SU-DHL-6 (cell line): ENCODE results near the gene TRNT1.

Experiments
- EZH2phosphoT487 ChIP-seq: fragments of 200-600 bp; sonication (generic), shearing (Covaris generic); conservative IDR thresholded peaks from 2 replicates; pipeline ENCODE4 v1.6.1; 2018; ENCODE audit warnings: mild to moderate bottlenecking, antibody characterized with exemption, low read length, moderate library complexity, mixed read lengths
- TF ChIP-seq, protein P1 (sequence below): fragments of 200-600 bp; sonication (generic); IDR thresholded peaks from one replicate; pipeline ENCODE4 v1.5.1; 2017; ENCODE audit warnings: antibody characterized with exemption, mild to moderate bottlenecking, low read length, moderate library complexity; ENCODE audit not compliant: insufficient read depth, poor library complexity, severe bottlenecking

DNA sequence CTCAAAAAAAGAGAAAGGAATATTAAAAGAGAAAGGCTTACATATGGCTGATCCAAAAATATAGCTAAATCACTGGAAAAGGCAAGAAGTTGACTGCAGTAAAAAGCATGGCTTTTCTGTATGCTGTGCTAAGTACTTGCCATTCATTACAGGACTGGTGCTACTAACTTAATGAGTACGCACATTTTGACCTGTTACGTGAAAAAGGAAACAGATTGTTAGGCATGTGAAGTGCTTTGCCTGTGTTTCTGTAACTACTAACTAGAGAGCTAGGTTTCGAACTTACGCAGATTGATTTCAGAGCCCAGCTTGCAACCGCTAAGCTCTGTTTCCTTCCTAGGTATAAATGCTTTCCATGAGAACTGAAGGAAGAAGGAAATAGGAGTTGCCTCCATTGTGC, 2.8 kb downstream of the TRNT1 start:
- TF ChIP-seq EZH2phosphoT487, result no peak
- TF ChIP-seq, protein P1, sequence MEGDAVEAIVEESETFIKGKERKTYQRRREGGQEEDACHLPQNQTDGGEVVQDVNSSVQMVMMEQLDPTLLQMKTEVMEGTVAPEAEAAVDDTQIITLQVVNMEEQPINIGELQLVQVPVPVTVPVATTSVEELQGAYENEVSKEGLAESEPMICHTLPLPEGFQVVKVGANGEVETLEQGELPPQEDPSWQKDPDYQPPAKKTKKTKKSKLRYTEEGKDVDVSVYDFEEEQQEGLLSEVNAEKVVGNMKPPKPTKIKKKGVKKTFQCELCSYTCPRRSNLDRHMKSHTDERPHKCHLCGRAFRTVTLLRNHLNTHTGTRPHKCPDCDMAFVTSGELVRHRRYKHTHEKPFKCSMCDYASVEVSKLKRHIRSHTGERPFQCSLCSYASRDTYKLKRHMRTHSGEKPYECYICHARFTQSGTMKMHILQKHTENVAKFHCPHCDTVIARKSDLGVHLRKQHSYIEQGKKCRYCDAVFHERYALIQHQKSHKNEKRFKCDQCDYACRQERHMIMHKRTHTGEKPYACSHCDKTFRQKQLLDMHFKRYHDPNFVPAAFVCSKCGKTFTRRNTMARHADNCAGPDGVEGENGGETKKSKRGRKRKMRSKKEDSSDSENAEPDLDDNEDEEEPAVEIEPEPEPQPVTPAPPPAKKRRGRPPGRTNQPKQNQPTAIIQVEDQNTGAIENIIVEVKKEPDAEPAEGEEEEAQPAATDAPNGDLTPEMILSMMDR, result no peak
